ENCODE results near the gene IGFBP2.
A peak's percentile ranks its signal among the peaks of the same experiment; 100 is the strongest.

Gene IGFBP2

DNA sequence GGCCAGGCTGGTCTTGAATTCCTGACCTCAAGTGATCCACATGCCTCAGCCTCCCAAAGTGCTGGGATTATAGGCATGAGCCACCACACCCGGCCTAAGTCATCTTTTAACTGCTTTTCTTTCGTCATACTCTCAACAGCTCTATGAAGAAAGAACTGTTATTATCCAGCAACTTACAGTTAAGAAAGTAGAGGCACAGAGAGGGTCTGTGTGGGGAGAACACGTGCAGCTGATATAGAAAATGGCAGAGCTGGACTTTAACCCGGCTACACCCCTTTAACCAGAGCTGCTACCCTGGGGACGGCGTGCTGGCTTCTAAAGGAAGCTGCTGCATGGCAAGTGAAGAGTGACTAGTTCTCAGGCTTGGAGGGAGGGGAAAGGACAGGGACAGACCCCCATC, 25.5 kb downstream of the IGFBP2 start:
- TF ChIP-seq, protein P1, sequence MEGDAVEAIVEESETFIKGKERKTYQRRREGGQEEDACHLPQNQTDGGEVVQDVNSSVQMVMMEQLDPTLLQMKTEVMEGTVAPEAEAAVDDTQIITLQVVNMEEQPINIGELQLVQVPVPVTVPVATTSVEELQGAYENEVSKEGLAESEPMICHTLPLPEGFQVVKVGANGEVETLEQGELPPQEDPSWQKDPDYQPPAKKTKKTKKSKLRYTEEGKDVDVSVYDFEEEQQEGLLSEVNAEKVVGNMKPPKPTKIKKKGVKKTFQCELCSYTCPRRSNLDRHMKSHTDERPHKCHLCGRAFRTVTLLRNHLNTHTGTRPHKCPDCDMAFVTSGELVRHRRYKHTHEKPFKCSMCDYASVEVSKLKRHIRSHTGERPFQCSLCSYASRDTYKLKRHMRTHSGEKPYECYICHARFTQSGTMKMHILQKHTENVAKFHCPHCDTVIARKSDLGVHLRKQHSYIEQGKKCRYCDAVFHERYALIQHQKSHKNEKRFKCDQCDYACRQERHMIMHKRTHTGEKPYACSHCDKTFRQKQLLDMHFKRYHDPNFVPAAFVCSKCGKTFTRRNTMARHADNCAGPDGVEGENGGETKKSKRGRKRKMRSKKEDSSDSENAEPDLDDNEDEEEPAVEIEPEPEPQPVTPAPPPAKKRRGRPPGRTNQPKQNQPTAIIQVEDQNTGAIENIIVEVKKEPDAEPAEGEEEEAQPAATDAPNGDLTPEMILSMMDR (IDR thresholded peaks at IDR 0.05; ENCODE audit: low read depth, low read length), result no peak
- no peak for DNase-seq (ENCODE audit: extremely low read depth, low read depth)

DNA sequence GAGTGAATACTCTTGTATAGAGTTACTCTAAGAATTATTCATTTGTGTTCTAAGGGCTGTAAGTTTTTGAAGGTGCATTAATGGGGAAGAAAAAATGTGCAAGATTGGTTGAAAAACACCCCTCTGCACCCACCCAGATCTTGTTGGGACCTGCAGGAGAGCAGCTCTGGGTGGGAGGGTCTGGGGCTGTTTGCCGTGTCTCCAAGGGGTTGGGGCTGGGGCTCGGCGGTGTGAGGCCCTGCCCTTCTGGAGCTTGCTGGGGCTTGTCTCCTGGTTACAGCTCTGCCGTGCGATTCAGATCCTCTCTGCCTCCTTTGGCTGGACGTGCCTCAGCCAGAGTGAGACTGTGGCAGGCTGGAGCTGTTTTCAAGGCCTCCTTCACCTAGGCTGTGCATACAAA, 26.1 kb downstream of the IGFBP2 start:
- TF ChIP-seq, protein P1 (IDR thresholded peaks at IDR 0.05; ENCODE audit: low read depth, low read length), result no peak
- no peak for DNase-seq (ENCODE audit: extremely low read depth, low read depth)

DNA sequence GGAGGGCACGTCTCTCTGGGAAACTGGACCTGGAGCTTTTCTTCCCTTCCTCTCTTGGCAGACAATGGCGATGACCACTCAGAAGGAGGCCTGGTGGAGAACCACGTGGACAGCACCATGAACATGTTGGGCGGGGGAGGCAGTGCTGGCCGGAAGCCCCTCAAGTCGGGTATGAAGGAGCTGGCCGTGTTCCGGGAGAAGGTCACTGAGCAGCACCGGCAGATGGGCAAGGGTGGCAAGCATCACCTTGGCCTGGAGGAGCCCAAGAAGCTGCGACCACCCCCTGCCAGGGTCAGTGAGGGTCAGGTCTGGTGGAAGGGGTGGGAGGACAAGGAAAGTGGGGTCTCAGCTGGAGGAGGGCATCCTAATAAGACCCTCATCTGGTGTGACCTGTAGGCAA, 27.3 kb downstream of the IGFBP2 start:
- TF ChIP-seq, protein P1 (IDR thresholded peaks at IDR 0.05; ENCODE audit: low read depth, low read length), result no peak
- DNase-seq (ENCODE audit: extremely low read depth, low read depth), result no peak

DNA sequence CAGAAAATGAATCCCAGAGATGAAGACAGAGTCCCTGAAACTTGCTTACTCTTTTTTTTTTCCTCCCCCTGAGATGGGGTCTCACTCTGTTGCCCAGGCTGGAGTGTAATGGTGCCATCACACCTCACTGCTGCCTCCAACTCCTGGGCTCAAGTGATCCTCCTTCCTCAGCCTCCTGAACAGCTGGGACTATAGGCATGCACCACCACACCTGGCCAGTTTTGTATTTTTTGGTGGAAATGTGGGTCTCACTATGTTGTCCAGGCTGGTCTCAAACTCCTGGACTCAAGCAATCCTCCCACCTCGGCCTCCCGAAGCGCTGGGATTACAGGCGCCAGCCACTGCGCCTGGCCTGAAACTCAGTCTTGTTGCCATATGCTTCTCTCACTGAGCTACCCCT, 27.8 kb downstream of the IGFBP2 start:
- DNase-seq (ENCODE audit: extremely low read depth, low read depth), result no peak
- TF ChIP-seq, protein P1 (IDR thresholded peaks at IDR 0.05; ENCODE audit: low read depth, low read length), result no peak

DNA sequence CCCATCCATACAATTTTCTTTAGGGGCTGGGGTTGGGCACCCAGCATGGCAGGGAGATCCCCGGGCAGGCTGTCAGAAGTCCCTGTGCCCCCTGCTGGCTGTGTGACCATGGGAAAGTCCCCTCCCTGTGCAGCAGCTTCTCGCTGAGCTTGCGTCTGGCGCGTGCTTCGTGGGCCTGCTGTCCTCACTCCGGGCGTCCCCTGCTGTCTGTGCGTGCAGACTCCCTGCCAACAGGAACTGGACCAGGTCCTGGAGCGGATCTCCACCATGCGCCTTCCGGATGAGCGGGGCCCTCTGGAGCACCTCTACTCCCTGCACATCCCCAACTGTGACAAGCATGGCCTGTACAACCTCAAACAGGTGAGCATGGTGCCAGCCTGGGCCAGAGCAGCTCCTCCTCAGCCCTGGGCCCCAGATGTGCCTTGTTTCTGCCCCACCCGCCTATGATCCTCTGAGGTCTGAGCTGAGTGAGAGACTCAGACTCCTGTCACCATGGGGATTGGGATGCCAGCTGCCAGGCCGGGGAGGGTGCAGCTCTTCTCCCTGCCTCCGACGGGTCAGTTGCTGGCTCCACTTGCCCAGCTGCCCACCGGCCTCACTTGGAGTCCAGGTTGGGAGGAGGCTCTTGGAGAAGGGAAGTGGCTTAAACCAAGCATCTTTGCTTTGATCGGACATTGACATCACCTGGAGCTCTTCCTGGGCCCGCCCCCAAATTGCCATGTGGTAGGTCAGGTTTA, 28.6 kb downstream of the IGFBP2 start:
- TF ChIP-seq, protein P1 (IDR thresholded peaks at IDR 0.05; ENCODE audit: low read depth, low read length), result peak; percentile 30
- no peak for DNase-seq (ENCODE audit: extremely low read depth, low read depth)

DNA sequence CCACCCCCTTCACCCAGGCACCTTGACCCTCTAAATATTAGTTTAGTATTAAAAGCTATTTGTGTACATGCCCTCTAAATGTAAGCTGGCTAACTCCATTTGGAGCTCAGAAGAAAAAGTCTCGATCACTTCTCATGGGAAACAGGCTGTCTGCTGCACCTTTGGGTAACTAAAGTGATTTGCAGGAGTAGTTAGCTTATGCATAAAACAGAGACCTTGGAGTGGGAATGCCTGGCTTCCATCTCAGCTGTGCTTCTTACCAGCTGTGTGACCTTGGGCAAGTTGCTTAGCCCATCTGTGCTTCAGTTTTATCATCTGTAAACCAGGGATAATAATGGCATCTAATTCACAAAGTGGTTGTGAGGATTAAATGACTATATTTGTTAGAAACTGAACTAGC, 29.9 kb downstream of the IGFBP2 start:
- TF ChIP-seq, protein P1 (IDR thresholded peaks at IDR 0.05; ENCODE audit: low read depth, low read length), result no peak
- DNase-seq (ENCODE audit: extremely low read depth, low read depth), result no peak

DNA sequence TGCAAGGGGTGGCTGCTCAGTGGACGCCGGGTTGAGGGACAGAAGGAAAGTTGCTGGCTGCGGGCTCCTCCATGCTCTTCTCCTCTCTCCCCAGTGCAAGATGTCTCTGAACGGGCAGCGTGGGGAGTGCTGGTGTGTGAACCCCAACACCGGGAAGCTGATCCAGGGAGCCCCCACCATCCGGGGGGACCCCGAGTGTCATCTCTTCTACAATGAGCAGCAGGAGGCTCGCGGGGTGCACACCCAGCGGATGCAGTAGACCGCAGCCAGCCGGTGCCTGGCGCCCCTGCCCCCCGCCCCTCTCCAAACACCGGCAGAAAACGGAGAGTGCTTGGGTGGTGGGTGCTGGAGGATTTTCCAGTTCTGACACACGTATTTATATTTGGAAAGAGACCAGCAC, 30.6 kb downstream of the IGFBP2 start:
- DNase-seq (ENCODE audit: extremely low read depth, low read depth), result no peak
- TF ChIP-seq, protein P1 (IDR thresholded peaks at IDR 0.05; ENCODE audit: low read depth, low read length), result no peak
